HepG2 (cell line): ENCODE data around the gene CUL4B. TPM values are rescaled to one million over a fixed set of nuclear protein-coding genes. Genes with fewer than 3 reads are reported as not detected.
A peak's percentile ranks its signal among the peaks of the same experiment; 100 is the strongest.

Experiments
- AHDC1 ChIP-seq: sonication (generic); formaldehyde crosslinking; IDR thresholded peaks from 2 replicates; pipeline ENCODE4 v1.5.1; 2020; ENCODE audit warnings: mild to moderate bottlenecking, missing genetic modification reagents, borderline replicate concordance
- EP300 ChIP-seq, 3 experiments: sonication (generic) in 1 of 3; formaldehyde crosslinking in 1 of 3; IDR thresholded peaks; 2 replicates each; pipeline versions ENCODE4 v1.5.1 to v1.6.1; 2011 to 2020; ENCODE audit warnings: low read depth in 2 of 3, low read length in 2 of 3, borderline replicate concordance in 1 of 3, improper control_type of control experiment in 1 of 3, mild to moderate bottlenecking in 1 of 3, missing genetic modification reagents in 1 of 3, moderate library complexity in 1 of 3
- GABPB1 ChIP-seq: IDR thresholded peaks from 2 replicates; pipeline ENCODE4 v1.6.1; 2016; ENCODE audit warnings: mild to moderate bottlenecking, missing genetic modification reagents, moderate library complexity, missing compliant biosample characterization
- HNF4A ChIP-seq: sonication (generic); formaldehyde crosslinking; IDR thresholded peaks from 2 replicates; pipeline ENCODE4 v1.4.0; 2020; ENCODE audit warnings: missing genetic modification reagents
- ISL2 ChIP-seq: sonication (generic); formaldehyde crosslinking; IDR thresholded peaks from 2 replicates; pipeline ENCODE4 v1.5.0; 2020; ENCODE audit warnings: missing genetic modification reagents
- MIER2 ChIP-seq: IDR thresholded peaks from 2 replicates; pipeline ENCODE4 v1.6.1; 2016; ENCODE audit warnings: missing biosample characterization, missing genetic modification reagents
- NCOA2 ChIP-seq: sonication (generic); formaldehyde crosslinking; IDR thresholded peaks from 2 replicates; pipeline ENCODE4 v1.8.0; 2022; ENCODE audit warnings: inconsistent platforms
- RXRA ChIP-seq: sonication (generic); formaldehyde crosslinking; IDR thresholded peaks from 2 replicates; pipeline ENCODE4 v1.5.1; 2020; ENCODE audit warnings: missing genetic modification reagents
- ZNF609 ChIP-seq: sonication (generic); formaldehyde crosslinking; IDR thresholded peaks from 2 replicates; pipeline ENCODE4 v1.4.0; 2020; ENCODE audit warnings: mild to moderate bottlenecking, missing genetic modification reagents, borderline replicate concordance
- ZSCAN22 ChIP-seq: sonication (generic); formaldehyde crosslinking; IDR thresholded peaks from 2 replicates; pipeline ENCODE4 v1.4.0; 2020; ENCODE audit warnings: mild to moderate bottlenecking, missing genetic modification reagents
- polyA plus RNA-seq, 8 experiments: library from polyadenylated mRNA; depleted of rRNA in 3 of 8; stranded (reverse) in 7 of 8; unstranded in 1 of 8; fragments of >200 nt; fragmentation: Illumina TruSeq in 4 of 8; extraction: Trizol in 4 of 8; gene quantifications; 2 replicates each; pipeline versions ENCODE4 v1.2.1 to v1.2.3, GENCODE V29; 2011 to 2016; ENCODE audit warnings: low read depth in 4 of 8, missing spikeins in 1 of 8, mixed read lengths in 1 of 8; ENCODE audit not compliant: insufficient read depth in 1 of 8
- total RNA-seq, 5 experiments: library from RNA; depleted of rRNA; stranded (reverse); fragments of >200 nt; fragmentation: Illumina TruSeq; extraction: Trizol; gene quantifications; 2 replicates each; pipeline ENCODE4 v1.2.3, GENCODE V29; 2016; ENCODE audit warnings: low read depth in 1 of 5
- TF ChIP-seq, protein P1 (sequence below): sonication (generic); formaldehyde crosslinking; IDR thresholded peaks from 2 replicates; pipeline ENCODE4 v1.4.0; 2020; ENCODE audit warnings: mild to moderate bottlenecking, missing genetic modification reagents
- TF ChIP-seq, protein P2 (sequence below): IDR thresholded peaks from 2 replicates; pipeline ENCODE4 v1.6.1; 2016
- TF ChIP-seq, protein P3 (sequence below): sonication (generic); formaldehyde crosslinking; IDR thresholded peaks from 2 replicates; pipeline ENCODE4 v1.4.0; 2020; ENCODE audit warnings: missing genetic modification reagents

Gene CUL4B
- total and polyA plus RNA-seq, 2 of the 13 experiments (the other 11 are each of a cell fraction or from before 2014, with no cell fraction given): 21.6 to 28.5 TPM

DNA sequence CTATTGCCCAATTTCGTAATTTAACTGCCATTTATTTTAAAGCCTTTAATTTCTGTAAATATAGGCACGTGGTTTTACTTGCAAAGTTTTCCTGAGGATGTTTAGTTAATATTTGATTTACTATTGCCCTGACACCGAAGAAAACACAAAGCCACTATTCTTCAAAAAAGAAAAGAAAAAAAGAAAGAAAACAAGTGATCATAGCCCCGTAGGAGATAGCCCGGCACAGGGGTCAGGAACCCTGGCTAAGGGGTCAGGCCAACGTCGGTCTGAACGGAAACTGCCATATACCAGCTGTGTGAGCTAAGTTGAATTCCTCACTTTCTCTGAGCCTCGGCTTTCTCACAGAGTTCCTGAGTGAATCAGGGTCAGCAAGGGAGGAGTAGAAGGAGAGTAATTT lies 74.0 kb downstream of the CUL4B start (continued):
- TF ChIP-seq, protein P1, sequence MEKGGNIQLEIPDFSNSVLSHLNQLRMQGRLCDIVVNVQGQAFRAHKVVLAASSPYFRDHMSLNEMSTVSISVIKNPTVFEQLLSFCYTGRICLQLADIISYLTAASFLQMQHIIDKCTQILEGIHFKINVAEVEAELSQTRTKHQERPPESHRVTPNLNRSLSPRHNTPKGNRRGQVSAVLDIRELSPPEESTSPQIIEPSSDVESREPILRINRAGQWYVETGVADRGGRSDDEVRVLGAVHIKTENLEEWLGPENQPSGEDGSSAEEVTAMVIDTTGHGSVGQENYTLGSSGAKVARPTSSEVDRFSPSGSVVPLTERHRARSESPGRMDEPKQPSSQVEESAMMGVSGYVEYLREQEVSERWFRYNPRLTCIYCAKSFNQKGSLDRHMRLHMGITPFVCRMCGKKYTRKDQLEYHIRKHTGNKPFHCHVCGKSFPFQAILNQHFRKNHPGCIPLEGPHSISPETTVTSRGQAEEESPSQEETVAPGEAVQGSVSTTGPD (CRISPR knock-in tag): peak; percentile 97
- peak; percentile 15; the same call in 1 of the 2 replicates for TF ChIP-seq GABPB1 (CRISPR knock-in tag)
- no peak for TF ChIP-seq ZSCAN22
- TF ChIP-seq EP300 (IDR thresholded peaks at IDR 0.05; ENCODE audit: low read depth in 2 of 2, low read length in 2 of 2): peak in 1 of 2 experiments; percentile 79; a peak in 2 of 4 replicates
- no peak; the same call in 1 of the 2 replicates for TF ChIP-seq EP300 (CRISPR knock-in tag; IDR thresholded peaks at IDR 0.05; ENCODE audit: borderline replicate concordance)
- TF ChIP-seq MIER2: no peak
- TF ChIP-seq, protein P2, sequence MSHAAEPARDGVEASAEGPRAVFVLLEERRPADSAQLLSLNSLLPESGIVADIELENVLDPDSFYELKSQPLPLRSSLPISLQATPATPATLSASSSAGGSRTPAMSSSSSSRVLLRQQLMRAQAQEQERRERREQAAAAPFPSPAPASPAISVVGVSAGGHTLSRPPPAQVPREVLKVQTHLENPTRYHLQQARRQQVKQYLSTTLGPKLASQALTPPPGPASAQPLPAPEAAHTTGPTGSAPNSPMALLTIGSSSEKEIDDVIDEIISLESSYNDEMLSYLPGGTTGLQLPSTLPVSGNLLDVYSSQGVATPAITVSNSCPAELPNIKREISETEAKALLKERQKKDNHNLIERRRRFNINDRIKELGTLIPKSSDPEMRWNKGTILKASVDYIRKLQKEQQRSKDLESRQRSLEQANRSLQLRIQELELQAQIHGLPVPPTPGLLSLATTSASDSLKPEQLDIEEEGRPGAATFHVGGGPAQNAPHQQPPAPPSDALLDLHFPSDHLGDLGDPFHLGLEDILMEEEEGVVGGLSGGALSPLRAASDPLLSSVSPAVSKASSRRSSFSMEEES (CRISPR knock-in tag): peak; percentile 47; the same call in 1 of the 2 replicates
- TF ChIP-seq ZNF609 (CRISPR knock-in tag): peak; percentile 57; the same call in 1 of the 2 replicates
- TF ChIP-seq AHDC1 (CRISPR knock-in tag): peak; percentile 37; the same call in 1 of the 2 replicates
- TF ChIP-seq, protein P3, sequence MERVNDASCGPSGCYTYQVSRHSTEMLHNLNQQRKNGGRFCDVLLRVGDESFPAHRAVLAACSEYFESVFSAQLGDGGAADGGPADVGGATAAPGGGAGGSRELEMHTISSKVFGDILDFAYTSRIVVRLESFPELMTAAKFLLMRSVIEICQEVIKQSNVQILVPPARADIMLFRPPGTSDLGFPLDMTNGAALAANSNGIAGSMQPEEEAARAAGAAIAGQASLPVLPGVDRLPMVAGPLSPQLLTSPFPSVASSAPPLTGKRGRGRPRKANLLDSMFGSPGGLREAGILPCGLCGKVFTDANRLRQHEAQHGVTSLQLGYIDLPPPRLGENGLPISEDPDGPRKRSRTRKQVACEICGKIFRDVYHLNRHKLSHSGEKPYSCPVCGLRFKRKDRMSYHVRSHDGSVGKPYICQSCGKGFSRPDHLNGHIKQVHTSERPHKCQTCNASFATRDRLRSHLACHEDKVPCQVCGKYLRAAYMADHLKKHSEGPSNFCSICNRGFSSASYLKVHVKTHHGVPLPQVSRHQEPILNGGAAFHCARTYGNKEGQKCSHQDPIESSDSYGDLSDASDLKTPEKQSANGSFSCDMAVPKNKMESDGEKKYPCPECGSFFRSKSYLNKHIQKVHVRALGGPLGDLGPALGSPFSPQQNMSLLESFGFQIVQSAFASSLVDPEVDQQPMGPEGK (CRISPR knock-in tag): no peak
- TF ChIP-seq RXRA: peak; percentile 64; the same call in 1 of the 2 replicates
- peak; percentile 69 for TF ChIP-seq NCOA2
- TF ChIP-seq HNF4A (CRISPR knock-in tag): peak; percentile 44
- TF ChIP-seq ISL2 (CRISPR knock-in tag): peak; percentile 59
